IPS DF 4.7 (cell line): Measurements from ENCODE around the gene PARD3.

Source experiments
- DNase-seq: peaks from one replicate; pipeline ENCODE4 v3.0.0-alpha.2; 2013; ENCODE audit warnings: low spot score; ENCODE audit errors: extremely low read depth

The PARD3 gene

DNA sequence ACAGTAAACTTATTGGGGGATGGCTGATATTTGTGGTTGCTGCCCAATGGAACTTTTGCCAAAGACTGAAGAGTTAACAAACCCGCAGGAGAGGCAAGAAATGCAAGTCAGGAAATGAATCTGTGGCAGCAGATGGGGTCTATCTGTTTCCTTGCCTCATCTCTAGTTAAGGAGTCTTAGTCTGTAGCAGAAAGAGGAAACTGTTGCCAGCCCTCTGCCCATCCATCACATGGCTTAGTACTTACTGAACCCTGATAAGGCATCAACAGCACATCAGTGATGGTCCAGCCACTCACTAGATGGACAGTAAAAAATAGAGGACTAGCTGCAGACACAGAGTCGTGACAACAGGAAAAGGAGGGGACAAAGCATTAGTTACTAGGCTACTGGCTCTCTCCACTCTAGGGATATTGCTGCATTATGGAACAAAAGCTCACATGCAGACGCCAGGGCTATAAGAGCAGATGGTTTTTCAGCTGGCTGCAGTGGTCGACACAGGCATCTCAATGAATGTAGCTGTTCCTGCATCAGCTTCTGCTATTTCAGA, 614.7 kb downstream of the PARD3 start:
- DNase-seq = no peak

DNA sequence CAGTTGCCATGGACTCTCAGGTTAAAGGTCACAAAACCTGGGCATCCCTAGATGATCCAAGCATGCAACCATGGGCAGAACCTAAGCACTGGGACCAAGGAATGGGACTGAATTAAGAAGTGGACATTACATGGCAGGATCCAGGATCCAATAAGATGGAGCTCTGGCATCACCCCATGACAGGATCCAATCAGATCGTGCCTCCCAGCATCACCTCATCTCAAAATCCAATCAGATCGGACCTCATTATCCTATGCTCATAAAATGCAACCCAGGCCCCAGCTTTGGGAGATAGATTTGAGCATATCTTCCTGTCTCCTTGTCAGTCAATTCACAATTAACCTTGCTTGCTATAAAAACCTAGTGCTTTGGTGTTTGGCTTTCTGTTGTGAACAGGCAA, 616.1 kb downstream of the PARD3 start:
- DNase-seq = no peak

DNA sequence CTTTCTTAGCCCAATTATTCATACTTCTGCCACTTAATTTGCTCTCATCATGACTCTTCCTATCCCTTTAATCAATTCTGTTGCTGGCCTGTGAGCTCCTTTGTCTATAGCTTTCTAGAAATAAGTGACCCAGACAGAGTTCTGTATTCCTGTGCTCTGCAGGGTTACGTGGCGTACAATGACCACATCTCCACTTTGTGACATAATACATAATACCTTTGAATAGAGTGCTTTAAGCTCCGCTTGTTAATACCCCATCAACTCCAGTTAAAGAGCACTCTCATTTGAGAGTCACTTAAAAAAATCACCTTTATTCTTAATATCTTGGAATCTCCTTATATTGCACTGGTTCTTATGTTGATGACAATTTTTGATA, 619.0 kb downstream of the PARD3 start:
- DNase-seq = no peak

DNA sequence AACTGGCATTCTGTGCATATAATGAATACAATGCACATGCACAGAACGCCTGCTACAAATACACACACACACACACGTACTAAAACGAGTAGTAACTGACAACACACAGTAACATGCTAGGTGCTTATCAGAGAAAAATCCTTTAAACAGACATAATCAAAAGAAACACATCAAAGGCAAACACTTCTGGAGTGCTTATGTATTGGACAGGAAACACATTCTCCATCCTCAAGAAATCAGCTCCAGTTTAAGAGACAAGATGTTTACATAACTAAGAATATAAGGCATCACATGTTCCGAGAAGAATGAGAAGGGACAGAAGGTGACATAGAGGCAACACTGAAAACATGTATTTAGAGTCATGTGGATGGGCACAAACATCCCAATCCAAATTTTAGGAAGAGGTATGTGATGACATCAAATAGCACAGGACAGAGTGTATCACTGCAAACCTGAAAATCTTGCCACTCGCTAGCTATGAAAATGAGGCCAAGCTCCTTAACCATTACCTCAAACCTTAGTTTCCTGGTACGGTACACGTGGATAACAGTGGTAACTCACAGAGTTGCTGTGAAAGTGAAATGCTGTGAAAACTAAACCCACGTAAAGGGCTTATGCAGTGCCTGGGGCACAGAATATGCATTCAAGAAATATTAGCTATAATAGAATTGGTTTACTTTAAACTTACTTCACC, 619.6 kb downstream of the PARD3 start:
- DNase-seq = no peak

DNA sequence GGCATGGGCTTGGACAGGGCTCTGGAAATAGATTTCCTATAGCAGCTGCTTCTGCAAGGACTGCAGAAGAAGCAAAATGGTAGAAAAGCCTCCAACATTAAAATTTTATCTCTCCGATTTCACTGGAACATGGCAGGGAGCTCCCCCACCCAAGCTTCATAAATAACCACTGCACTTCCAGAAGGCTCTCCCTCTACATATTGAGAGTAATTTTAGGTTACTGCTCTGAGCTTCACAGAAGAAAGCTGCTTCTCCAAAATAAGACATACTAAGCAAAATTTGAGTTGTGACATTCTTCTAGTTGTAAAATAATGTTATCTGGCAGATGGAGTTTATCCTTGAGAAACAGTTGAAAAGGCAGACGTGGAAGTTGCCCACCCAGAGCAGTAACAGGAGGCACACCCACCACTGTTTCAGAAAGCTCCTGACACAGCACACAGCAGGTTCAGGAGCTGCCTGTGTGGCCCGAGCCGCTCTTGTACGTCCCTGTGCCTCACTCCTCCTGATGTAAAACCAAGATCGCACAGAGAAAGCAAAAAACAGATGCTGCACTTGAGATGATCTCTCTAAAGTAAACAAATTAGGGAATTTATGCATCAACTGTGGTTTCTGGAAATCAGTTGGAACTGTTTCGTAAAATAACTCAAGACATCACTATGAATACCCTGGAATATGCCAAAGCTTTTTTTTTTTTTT, 621.0 kb downstream of the PARD3 start:
- no peak for DNase-seq

DNA sequence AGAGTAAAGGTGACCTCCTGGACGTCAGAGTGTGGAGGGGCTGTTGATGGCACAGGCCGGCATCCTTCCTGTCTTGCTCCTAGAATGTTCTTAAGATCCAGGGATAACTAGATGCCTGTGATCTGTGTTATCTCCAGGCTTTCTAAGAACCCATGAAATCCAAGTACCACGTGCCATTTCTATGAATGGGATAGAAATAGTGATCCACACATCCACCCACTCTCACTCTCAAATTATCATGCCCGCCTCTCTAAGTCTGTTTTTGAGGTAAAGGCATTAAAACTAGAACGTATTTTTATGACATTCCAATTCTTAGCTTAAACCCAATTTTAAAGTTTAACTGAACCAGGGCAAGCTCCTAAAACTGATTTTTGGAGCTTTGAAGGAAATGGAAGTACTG, 622.5 kb downstream of the PARD3 start:
- no peak for DNase-seq

DNA sequence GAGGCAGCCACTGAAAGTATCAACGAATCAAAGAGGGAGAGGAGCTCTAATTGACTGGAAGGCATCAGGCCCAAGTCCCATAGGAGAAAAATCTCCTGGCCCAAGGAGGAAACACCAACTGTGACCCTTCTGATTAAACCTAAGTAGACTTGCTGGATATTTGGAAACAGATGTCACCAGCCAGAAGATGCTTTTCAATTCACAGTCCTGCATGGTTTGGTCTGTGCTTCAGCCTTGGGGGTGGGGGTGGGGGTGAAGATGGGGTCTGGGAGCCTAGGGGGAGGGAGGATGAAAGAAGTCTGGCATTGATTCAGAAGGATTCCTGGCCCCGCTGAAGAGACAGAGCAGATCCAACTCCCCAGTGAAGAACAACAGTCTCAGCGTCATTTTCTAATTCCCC, 623.7 kb downstream of the PARD3 start:
- DNase-seq = no peak

DNA sequence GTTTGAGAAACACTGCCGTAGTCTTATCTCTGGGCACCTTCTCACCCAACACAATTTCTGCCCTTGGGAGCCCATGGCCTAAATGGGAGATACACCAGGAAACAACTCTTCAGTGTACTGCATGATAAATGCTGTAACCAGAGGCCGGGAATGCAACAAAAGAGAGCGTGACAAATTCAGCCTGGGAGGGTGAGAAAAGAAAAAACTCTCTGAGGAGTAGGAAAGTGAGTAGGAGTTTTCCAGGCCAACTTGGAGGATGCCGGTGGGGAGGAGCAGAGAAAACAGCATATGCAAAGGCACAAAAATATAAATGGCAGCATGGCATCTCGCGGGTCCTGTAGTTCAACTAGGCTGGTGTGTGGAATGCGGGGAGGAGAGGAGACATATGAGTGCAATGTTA, 624.5 kb downstream of the PARD3 start:
- DNase-seq = no peak

DNA sequence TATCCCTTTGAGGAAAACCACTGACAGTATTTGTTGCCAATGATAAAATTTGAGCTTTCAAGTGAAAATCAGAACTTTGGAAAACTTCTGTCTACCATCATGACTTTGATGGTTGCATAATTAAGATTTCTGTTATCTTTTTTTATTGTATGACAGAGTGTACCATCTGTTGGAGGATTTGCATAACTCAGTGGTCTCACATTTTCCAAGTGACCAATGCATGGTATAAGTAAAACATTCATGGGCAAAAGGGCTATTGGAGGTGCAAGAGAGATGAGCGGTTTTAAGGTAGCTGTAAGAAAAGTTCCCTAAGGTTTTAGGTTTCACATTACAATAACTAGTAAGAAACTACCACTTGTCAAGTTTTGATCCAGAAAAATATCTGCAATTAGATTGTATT, 625.3 kb downstream of the PARD3 start:
- no peak for DNase-seq

DNA sequence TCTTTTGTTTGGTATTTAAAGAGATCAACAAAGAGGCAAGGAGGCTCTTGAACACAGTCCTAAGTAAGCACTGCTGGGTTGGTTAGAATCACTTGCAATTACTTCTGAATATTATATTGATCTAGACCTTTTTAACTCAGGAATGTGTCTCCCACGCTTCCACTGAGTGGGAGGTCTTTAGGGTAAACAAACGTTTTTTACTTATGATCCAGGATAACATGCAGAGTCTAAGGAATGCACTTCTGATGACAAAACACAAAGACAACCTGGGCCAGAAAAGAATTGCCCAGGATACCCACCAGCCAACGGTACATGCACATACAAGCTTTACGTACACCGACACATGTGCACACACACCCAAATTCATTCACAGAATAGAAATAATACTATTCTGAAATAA, 626.9 kb downstream of the PARD3 start:
- DNase-seq = no peak

DNA sequence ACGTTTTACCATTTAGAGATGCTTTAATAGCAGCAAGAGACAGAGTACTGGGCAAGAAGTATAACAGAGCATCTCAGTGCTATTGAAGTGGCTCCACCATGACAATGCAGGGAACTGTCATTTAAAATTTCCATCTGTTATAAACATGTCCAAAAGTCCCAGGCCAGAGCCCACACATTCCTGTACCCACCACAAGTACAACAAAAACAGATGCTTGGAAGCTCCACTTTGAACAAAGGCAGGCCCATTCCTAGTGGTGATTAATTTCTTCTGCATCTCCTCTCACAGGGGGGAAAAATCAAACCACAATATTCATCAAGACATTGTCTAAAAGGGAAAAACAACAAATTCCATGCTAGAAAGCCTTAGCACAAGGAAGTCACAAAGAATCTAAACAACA, 627.9 kb downstream of the PARD3 start:
- DNase-seq = no peak

DNA sequence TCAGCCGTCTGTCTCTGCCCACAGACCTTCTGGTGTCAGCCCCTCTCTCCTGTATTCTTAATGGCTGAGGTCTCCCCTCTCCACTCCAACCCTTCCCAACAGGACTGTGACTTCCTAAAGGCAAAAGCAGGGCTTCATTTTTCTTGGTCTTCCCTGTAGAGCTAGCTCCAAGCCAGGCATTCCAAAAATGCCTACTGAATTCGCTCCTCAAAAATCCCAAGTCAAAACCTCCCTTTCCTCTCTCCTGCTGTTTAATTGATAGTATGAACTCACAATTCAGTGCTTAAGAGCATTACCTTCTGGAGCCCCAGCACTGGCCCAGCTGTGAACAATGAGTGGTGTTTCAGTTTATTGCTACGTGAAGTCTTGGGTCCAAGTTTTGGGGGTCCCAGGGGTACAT, 628.4 kb downstream of the PARD3 start:
- DNase-seq = no peak

DNA sequence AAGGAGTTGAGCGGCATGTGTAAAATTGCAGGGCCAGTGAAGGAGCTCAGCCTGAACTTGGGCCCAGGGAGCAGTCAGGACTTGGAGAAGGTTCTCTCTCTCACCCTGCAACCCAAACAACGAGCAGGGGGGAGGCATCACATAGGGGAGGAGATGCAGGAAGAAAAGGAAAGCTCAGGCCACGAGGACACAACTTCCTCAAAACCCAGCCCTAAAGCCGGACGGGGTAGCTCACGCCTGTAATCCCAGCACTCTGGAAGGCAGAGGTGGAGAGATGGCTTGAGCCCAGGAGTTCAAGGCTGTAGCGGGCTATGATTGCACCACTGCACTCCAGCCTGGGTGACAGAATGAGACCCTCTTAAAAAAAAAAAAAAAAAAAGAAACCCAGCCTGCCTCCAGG, 629.1 kb downstream of the PARD3 start:
- DNase-seq = no peak

DNA sequence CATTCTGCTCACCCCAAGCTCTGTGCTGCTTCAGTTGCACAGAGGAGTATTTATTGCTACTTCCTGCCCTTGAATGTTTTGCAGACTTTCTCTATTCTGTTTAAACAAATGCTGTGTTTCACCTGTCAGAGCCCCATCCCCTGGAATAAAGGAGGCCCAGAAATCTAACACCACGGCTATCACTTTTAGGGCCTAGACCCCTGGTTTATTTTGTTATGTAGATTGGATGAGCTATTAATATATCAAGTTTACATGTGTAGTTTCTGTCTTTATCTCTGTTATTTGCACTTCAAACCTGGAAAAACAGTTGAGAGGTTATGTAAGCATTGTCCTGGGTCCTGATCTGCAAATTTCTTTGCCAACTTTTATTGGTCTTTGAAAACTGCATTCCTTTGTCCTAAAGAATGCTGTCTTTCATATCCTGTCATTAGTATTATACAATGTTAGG, 630.1 kb downstream of the PARD3 start:
- no peak for DNase-seq

DNA sequence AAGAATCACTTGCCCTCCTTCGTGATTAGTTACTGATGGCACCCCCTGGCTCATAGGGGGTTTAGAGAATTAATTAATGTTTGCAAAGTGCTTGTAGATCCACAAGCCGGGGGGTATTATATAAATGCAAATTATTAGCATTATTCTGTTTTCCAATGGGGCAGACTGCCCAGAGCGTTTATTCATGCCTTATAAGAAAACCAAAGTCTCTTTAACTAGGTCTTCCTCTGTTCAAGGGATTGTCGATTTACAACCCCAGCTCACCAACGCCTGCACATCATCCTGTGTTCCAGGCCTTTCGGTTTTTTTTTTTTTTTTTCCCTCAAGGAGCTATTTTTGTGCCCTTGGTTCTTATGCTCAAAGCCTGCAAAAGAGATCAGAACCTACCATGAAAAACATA, 630.7 kb downstream of the PARD3 start:
- DNase-seq = no peak

DNA sequence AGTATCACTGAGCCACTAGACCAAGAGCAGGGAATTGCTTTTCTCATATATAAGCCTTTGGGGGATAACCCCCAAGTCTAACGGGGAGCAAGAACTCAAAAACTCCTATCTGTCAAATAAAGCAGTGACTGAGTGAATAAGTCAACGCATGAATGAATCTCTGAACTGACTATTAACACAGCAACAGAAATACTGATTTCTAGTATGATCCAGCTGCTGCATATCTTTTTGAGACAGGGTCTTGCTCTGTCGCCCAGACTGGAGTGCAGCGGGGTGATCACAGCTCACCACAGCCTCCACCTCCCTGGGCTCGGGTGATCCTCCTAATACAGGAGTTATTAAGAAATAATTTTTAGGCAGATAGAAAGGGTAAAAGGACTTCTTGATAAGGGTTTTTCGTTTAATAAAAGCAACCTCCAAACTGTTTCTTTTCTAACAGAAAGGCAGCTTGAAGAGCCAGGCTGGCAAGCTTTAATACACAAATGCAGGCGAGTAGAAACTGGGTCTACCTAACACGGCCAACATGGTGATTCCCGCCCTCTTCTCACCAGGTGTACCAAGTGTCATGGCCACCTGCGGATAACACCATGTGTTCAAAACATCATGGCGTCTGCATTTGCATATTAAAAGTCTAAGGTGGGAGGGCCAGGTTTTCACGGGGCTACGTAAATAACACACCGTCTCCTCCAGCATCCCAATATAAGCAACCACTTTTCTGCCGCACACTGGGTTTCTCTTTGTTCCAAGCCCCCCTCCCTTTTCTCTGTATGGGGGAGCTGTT, 631.9 kb downstream of the PARD3 start:
- DNase-seq = no peak

DNA sequence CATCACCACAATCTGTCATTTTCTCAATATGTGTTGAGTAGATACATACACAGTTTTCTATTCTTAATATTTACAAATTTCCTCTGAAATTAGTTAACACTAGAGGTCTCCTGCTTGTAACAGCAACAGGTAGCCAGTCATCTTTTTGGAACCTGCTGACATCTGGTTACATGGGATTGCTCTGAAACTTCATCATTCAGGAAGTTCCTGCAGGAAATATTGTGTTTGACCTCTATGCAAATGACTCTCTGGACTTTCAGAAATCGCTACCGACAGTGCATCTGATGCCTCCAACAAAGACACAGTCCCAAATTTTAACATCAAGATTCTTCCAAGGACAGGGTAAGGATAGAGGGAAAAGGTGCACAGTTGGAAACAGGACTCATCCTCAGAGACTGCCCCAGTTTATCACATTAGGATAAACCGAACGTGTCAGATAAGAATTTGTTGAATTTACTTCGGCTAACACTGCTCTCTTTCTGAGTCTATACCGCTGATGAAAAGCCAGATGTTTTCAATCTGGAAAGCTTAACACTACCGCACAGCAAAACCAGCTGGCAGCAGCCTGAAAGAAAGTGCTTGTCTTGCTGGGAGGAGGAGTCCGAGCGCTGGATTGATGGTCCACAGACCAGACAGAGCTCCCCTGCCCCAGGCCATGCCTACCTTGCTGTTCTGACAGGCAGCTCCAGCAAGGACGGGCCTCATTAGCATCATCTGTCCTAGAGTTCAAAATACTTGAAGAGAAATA, 633.4 kb downstream of the PARD3 start:
- DNase-seq = no peak

DNA sequence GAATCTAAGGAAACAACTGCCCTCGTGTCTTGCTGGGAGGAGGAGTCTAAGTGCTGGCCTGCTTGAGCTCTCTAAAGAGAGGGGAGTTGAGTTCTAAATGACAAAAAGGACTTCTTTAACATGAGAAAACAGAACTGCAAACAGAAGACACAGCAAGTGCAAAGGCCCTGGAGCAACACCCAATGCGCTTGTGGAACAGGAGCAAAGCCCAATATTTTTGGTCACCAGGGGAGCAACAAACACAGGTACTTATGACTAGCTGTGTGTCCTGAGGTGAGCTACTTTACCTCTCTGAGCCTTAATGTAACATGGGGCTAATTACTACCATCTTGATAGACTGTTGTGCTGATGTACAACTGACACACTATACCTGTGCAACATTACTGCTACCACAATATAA, 634.3 kb downstream of the PARD3 start:
- no peak for DNase-seq

DNA sequence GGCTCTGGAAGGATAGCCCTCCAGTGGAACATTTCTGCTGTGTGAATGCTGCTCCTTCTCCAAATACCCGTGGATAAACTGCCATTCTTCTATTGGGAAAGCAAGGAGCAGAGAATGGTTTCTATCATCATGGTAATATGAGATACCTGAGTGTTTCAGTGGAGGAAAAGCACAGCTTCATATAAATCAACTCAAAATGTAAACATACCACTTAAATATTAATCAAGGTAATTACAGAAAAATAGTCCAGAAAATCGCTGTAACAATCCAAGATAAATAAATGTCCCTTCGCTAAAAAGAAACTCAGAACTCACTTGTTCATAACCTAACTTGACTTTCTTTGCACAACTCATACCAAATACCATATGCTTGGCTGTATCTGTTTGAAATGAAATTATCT, 635.8 kb downstream of the PARD3 start:
- DNase-seq = no peak

DNA sequence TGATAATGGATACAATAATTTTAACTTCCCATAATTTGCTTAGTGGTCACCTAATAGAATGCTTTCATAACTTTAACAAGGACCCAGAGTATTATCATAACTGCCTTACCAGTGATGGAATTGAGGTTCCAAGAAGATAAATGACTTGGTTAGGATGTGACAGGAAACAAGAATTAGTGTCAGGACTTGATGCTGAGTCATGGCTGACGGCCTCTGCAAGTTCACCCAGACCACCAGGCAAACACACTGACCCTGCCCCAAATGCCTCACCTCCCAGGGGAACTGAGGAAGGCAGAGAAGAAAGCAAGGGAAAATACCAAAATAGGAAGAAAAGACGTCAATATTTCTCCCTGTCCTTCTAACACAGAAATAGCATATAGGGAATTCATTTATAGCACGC, 636.3 kb downstream of the PARD3 start:
- no peak for DNase-seq

DNA sequence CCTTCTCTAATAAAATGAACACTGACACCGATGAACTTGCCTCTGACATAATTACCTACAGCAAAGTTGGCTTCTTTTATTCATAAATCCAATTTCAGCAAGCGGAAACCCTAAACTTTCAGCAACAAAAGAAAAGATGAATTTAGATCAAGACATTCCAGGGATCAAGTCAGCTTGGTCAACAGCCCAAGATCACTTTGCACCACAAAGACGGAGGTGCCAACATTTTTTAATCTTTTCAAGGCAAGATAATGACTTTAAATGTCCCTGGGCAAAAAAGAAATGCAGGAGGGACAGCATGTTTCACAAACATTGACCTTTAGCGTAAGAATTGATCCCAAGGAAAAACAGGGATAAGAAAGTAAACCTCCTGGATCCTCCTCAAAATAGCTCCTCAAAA, 636.9 kb downstream of the PARD3 start:
- no peak for DNase-seq

DNA sequence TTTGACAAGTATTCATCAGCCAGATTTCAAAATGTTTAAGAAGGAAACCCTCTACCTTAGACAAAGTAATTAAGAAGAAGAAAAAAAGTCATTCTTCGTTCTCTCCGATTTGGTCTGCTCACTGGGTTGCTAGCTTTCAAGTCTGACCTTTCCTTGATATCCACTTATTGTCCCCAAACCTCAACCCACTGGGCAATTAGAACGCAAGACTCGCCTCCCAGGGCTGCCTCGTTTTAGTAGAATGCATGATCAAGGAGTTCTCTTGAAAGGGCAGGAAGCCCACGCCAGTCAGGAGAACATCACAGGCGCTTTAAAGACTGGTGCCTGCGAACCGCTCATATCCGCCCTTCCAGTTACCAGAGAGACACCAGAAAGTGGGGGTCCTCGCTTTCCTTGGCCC, 637.7 kb downstream of the PARD3 start:
- DNase-seq = no peak
